Endothelial cell of umbilical vein (primary cell): Measurements from ENCODE around the gene LRP1B. TPM values are rescaled to one million over a fixed set of nuclear protein-coding genes. Genes with fewer than 3 reads are reported as not detected.

ENCODE experiments used
- BruUV-seq: library from RNA; stranded (reverse); fragments of 400-500 nt; replicated peaks from 2 replicates; lab custom pipeline; 2021; lab: Mats Ljungman, UMichigan
- CTCF ChIA-PET: fragments of 300-600, 350-600 bp; sonication (Branson Sonifier 250); formaldehyde crosslinking; loops from one replicate; lab custom pipeline; 2021; ENCODE audit warnings: antibody characterized with exemption, inconsistent platforms; lab: Charles Lee
- POLR2A ChIA-PET: fragments of 300-600, 350-600 bp; sonication (Branson Sonifier 250); formaldehyde crosslinking; loops from one replicate; lab custom pipeline; 2021; ENCODE audit warnings: antibody characterized with exemption, inconsistent platforms; lab: Charles Lee
- DNase-seq: peaks from one replicate; pipeline ENCODE4 v3.0.0-alpha.2; 2011; ENCODE audit warnings: low read depth, low spot score
- FAIRE-seq: peaks from 2 replicates; lab custom pipeline; 2011; peaks lifted over from hg19 to GRCh38; lab: Jason Lieb, UNC
- H2AFZ ChIP-seq: 2 replicates; pipeline ENCODE4 v1.6.0; 2012; ENCODE audit warnings: low read depth, low read length, control low read depth, inconsistent platforms
- H3K27ac ChIP-seq: 2 replicates; pipeline ENCODE4 v1.5.1; 2011; ENCODE audit warnings: low read depth, mild to moderate bottlenecking, control low read depth, low read length, moderate library complexity; ENCODE audit not compliant: insufficient read depth
- H3K27me3 ChIP-seq, 2 experiments: 2 replicates each; pipeline versions ENCODE4 v1.6.0 to v1.6.1; 2011; ENCODE audit warnings: low read length in 2 of 2, mixed read lengths in 1 of 2; ENCODE audit not compliant: control insufficient read depth in 2 of 2, insufficient read depth in 2 of 2
- H3K36me3 ChIP-seq, 2 experiments: 2 replicates in 1 of 2; 3 replicates in 1 of 2; pipeline ENCODE4 v1.5.1; 2011; ENCODE audit warnings: low read length in 2 of 2, mild to moderate bottlenecking in 1 of 2, moderate library complexity in 1 of 2; ENCODE audit not compliant: control insufficient read depth in 2 of 2, insufficient read depth in 2 of 2; ENCODE audit errors: extremely low read depth in 1 of 2
- H3K4me1 ChIP-seq: 3 replicates; pipeline ENCODE4 v1.5.1; 2011; ENCODE audit warnings: mild to moderate bottlenecking, low read length; ENCODE audit not compliant: control insufficient read depth, insufficient read depth; ENCODE audit errors: extremely low read depth
- H3K4me2 ChIP-seq: 2 replicates; pipeline ENCODE4 v1.6.1; 2011; ENCODE audit warnings: low read length, control low read depth, mixed read lengths; ENCODE audit not compliant: insufficient read depth
- H3K4me3 ChIP-seq, 3 experiments: fragments of 200-600 bp in 1 of 3; sonication (generic), shearing (Covaris generic) in 1 of 3; replicated peaks in 1 of 3; 2 replicates each; pipeline ENCODE4 v1.5.1; 2011 to 2016; ENCODE audit warnings: control low read depth in 3 of 3, low read length in 3 of 3, mild to moderate bottlenecking in 2 of 3, inconsistent platforms in 1 of 3, low read depth in 1 of 3, moderate library complexity in 1 of 3; ENCODE audit not compliant: insufficient read depth in 1 of 3
- H3K79me2 ChIP-seq: 2 replicates; pipeline ENCODE4 v1.6.0; 2012; ENCODE audit warnings: low read length, inconsistent platforms; ENCODE audit not compliant: control insufficient read depth, insufficient read depth
- H3K9ac ChIP-seq: replicated peaks from 2 replicates; pipeline ENCODE3; 2011; ENCODE audit warnings: low read length, control low read depth; ENCODE audit not compliant: insufficient read depth; ENCODE audit errors: extremely low read depth
- H3K9me1 ChIP-seq: replicated peaks from 3 replicates; pipeline ENCODE4 v1.6.0; 2011; ENCODE audit warnings: mild to moderate bottlenecking, low read length; ENCODE audit not compliant: control insufficient read depth, insufficient read depth; ENCODE audit errors: extremely low read depth
- H3K9me3 ChIP-seq: replicated peaks from 2 replicates; pipeline ENCODE4 v1.5.1; 2012; ENCODE audit warnings: low read length, inconsistent platforms; ENCODE audit not compliant: control insufficient read depth, insufficient read depth
- H4K20me1 ChIP-seq: replicated peaks from 2 replicates; pipeline ENCODE3; 2011; ENCODE audit warnings: mild to moderate bottlenecking, low read length; ENCODE audit not compliant: control insufficient read depth, insufficient read depth; ENCODE audit errors: extremely low read depth
- CTCF ChIP-seq, 2 donors: IDR thresholded peaks; 1 replicate in 1 of 2; 2 replicates in 1 of 2; pipeline ENCODE4 v1.5.1; 2011; ENCODE audit warnings: low read length in 2 of 2, mild to moderate bottlenecking in 2 of 2, moderate library complexity in 2 of 2, control low read depth in 1 of 2, inconsistent platforms in 1 of 2, low read depth in 1 of 2; ENCODE audit not compliant: insufficient read depth in 1 of 2; ENCODE audit errors: extremely low read depth in 1 of 2
- EZH2 ChIP-seq: IDR thresholded peaks from 2 replicates; pipeline ENCODE4 v1.6.1; 2012; ENCODE audit warnings: borderline replicate concordance, low read depth, mild to moderate bottlenecking, moderate library complexity, low read length, inconsistent platforms; ENCODE audit not compliant: severe bottlenecking
- FOS ChIP-seq: IDR thresholded peaks from 2 replicates; pipeline ENCODE4 v1.6.1; 2011; ENCODE audit warnings: mild to moderate bottlenecking, low read length, moderate library complexity, borderline replicate concordance; ENCODE audit not compliant: insufficient read depth
- GATA2 ChIP-seq: IDR thresholded peaks from 2 replicates; pipeline ENCODE4 v1.7.0; 2011; ENCODE audit warnings: low read depth, mild to moderate bottlenecking, moderate library complexity, mixed read lengths, low read length; ENCODE audit not compliant: insufficient read length, insufficient read depth
- JUN ChIP-seq: IDR thresholded peaks from 2 replicates; pipeline ENCODE4 v1.6.1; 2011; ENCODE audit warnings: borderline replicate concordance, low read depth; ENCODE audit not compliant: insufficient read length, insufficient read depth
- MAX ChIP-seq: IDR thresholded peaks from 2 replicates; pipeline ENCODE4 v1.6.1; 2011; ENCODE audit not compliant: insufficient read depth, insufficient read length
- MYC ChIP-seq: IDR thresholded peaks from one replicate; pipeline ENCODE4 v1.6.1; 2011; ENCODE audit warnings: mild to moderate bottlenecking, low read depth, low read length
- POLR2A ChIP-seq: IDR thresholded peaks from 2 replicates; pipeline ENCODE4 v1.6.1; 2012; ENCODE audit warnings: low read depth, mild to moderate bottlenecking, control low read depth, low read length
- POLR2AphosphoS5 ChIP-seq: IDR thresholded peaks from 2 replicates; pipeline ENCODE4 v1.6.1; 2012; ENCODE audit warnings: low read depth, mild to moderate bottlenecking, control low read depth, low read length, moderate library complexity; ENCODE audit not compliant: insufficient read depth
- dilution Hi-C: fragments of 300-500 bp; cut with MboI; formaldehyde crosslinking; loops from one replicate; pipeline ENCODE4 v1.15.0; 2019; ENCODE audit warnings: low sequenced_read_pairs; ENCODE audit not compliant: extremely low pct_ligation_motif_present
- intact Hi-C: fragments of 100-400 bp; cut with micrococcal nuclease; formaldehyde crosslinking; loops from one replicate; pipeline ENCODE4 v1.10.0; 2022
- polyA plus RNA-seq, 4 experiments: library from polyadenylated mRNA; depleted of rRNA in 3 of 4; stranded (reverse) in 3 of 4; unstranded in 1 of 4; fragments of >200 nt; gene quantifications; 2 replicates each; pipeline versions ENCODE4 v1.2.1 to v1.2.3, GENCODE V29; 2011 to 2012; ENCODE audit warnings: missing spikeins in 1 of 4
- total RNA-seq: library from RNA; stranded (reverse); gene quantifications from 2 replicates; pipeline ENCODE4 v1.2.3, GENCODE V29; 2021

Gene LRP1B
- total and polyA plus RNA-seq, 2 donors (not counting 3 experiments of a cell fraction or from before 2014, with no cell fraction given), result 0.03 to 0.07 TPM

- TF ChIP-seq MYC (no peak), FOS (no peak), POLR2A (no peak), CTCF (IDR thresholded peaks at IDR 0.05; ENCODE audit: extremely low read depth in 1 of 2, insufficient read depth in 1 of 2, low read depth in 1 of 2, low read length in 2 of 2) (no peak), MAX (no peak), GATA2 (no peak), JUN (no peak), POLR2AphosphoS5 (no peak), EZH2 (no peak)
- Histone ChIP-seq H3K36me3 (no peaks in the 10 kb centered on the region), H3K9me3 (no peaks in the 10 kb centered on the region), H3K27me3 (no peaks in the 10 kb centered on the region), H3K9ac (no peak overlapping the region), H3K27ac (no peak overlapping the region), H2AFZ (no peak overlapping the region), H3K4me2 (no peak overlapping the region), H3K9me1 (no peaks in the 10 kb centered on the region), H3K4me3 (no peak overlapping the region), H3K4me1 (no peaks in the 10 kb centered on the region), H4K20me1 (no peaks in the 10 kb centered on the region), H3K79me2 (no peaks in the 10 kb centered on the region)
- DNase-seq (no peak), FAIRE-seq (no peak)
- ChIA-PET POLR2A (no interaction called here), CTCF (no interaction called here)
- BruUV-seq, result no TSS peak
- intact Hi-C loops (no loop called here), dilution Hi-C loops (no loop called here)
These were observed 1371.2 kb downstream of the LRP1B start for GRCh38 chr2:140759426-140760156.
